NT2/D1 (cell line): Measurements from ENCODE around the gene CCDC197.

ENCODE experiments used
- DNase-seq: peaks from one replicate; pipeline ENCODE4 v3.0.0-alpha.2; 2011; ENCODE audit warnings: low read depth, low spot score
- H3K27me3 ChIP-seq: 2 replicates; pipeline ENCODE4 v1.6.0; 2011; ENCODE audit warnings: mild to moderate bottlenecking; ENCODE audit not compliant: insufficient read length, insufficient read depth
- H3K36me3 ChIP-seq: 2 replicates; pipeline ENCODE4 v1.6.1; 2011; ENCODE audit warnings: mild to moderate bottlenecking, low read length, mixed read lengths; ENCODE audit not compliant: insufficient read depth, insufficient read length
- H3K4me1 ChIP-seq: 2 replicates; pipeline ENCODE4 v1.5.1; 2011; ENCODE audit not compliant: insufficient read depth, insufficient read length
- H3K4me3 ChIP-seq: 2 replicates; pipeline ENCODE4 v1.5.1; 2011; ENCODE audit warnings: low read depth; ENCODE audit not compliant: insufficient read length
- H3K9ac ChIP-seq: 2 replicates; pipeline ENCODE4 v1.6.0; 2011; ENCODE audit warnings: low read depth; ENCODE audit not compliant: insufficient read length
- H3K9me3 ChIP-seq: 2 replicates; pipeline ENCODE4 v1.5.1; 2011; ENCODE audit warnings: mild to moderate bottlenecking, low read length; ENCODE audit not compliant: insufficient read depth
- SUZ12 ChIP-seq: IDR thresholded peaks from 2 replicates; pipeline ENCODE4 v1.6.1; 2011; ENCODE audit not compliant: insufficient read length, insufficient read depth; ENCODE audit errors: extremely low read depth
- YY1 ChIP-seq: IDR thresholded peaks from 2 replicates; pipeline ENCODE4 v1.6.1; 2011; ENCODE audit not compliant: insufficient read length, insufficient read depth
- ZNF274 ChIP-seq: IDR thresholded peaks from 2 replicates; pipeline ENCODE4 v1.6.1; 2011; ENCODE audit warnings: mild to moderate bottlenecking, low read depth, low read length

Gene CCDC197

DNA sequence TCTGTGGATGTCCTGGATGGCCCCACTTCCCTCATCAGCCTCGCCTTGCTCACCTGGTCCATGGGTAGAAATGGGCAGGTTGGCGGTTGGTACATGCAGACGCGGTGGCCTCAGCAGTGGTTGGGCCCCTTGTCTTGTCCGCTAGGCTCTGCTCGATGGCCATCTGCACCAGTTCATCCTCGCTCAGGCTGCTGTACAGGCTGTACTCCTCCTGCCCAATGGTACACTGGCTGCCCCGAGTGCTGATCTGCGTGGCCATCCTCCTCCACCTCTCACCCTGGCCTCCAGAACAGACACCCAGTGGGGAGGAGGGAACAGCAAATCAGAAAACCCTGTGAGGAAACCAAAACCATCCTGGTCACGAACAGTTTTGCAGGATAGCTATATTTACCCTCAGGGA, 32.8 kb upstream of the CCDC197 start:
- Histone ChIP-seq H3K4me3 (no peak overlapping the region), H3K9me3 (no peaks in the 10 kb centered on the region), H3K4me1 (peaks cover 2% of the 10 kb centered on the region), H3K36me3 (no peaks in the 10 kb centered on the region), H3K9ac (no peak overlapping the region), H3K27me3 (no peaks in the 10 kb centered on the region)
- DNase-seq = no peak
- TF ChIP-seq YY1 = no peak
- TF ChIP-seq SUZ12 = no peak
- TF ChIP-seq ZNF274 = no peak

DNA sequence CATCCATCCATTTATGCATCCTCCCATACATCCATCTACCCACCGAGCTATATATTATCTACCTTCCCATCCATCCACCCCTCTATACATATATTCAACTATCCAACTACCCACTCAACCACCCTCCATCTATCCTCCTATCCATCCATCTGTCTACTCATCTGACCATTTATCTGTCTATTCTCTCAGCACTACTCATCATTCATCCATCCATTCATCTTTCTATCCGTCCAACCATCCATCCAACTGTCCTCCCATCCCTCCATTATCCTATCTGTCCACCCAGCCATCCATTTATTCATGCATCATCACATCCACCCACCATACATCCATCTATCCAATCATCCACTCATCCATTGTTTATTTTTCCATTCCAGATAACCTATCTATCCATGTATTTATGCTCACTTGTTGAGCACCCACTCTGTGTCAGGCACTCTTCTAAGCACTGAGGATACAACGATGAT, 32.2 kb upstream of the CCDC197 start:
- TF ChIP-seq ZNF274 (no peak), YY1 (no peak), SUZ12 (no peak)
- no peak overlapping the region for H3K4me3 ChIP-seq
- H3K27me3 ChIP-seq = no peaks in the 10 kb centered on the region
- H3K9me3 ChIP-seq = no peaks in the 10 kb centered on the region
- peaks cover 2% of the 10 kb centered on the region for H3K4me1 ChIP-seq
- H3K36me3 ChIP-seq = no peaks in the 10 kb centered on the region
- H3K9ac ChIP-seq = no peak overlapping the region
- no peak for DNase-seq

DNA sequence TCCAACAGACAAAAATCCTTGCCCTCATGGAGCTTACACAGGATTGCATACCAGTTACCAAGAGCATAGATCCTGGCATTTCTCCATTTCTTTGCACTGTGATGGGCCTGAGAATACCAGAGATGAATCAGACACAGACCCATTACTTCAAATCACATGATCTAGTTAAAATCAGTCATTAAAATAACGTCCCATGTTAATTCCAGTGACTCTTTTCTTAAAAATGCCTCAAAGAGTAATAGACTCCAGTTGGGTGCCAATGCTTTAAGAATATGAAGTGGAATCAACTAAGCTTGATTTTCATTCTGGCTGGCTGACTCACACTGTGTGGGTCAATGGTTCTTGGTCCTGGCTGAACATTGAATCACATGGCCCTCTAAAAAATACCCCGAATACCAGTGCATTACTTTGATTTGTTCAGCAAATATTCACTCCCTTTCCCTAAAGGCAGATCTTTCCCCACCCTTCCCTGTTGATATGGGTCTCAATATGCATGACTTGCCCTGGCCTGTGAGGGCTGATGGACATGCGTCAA, 31.7 kb upstream of the CCDC197 start:
- DNase-seq = no peak
- Histone ChIP-seq H3K4me3 (no peak overlapping the region), H3K9ac (no peak overlapping the region), H3K27me3 (no peaks in the 10 kb centered on the region), H3K9me3 (no peaks in the 10 kb centered on the region), H3K4me1 (no peaks in the 10 kb centered on the region), H3K36me3 (no peaks in the 10 kb centered on the region)
- TF ChIP-seq ZNF274 (no peak), SUZ12 (no peak), YY1 (no peak)

DNA sequence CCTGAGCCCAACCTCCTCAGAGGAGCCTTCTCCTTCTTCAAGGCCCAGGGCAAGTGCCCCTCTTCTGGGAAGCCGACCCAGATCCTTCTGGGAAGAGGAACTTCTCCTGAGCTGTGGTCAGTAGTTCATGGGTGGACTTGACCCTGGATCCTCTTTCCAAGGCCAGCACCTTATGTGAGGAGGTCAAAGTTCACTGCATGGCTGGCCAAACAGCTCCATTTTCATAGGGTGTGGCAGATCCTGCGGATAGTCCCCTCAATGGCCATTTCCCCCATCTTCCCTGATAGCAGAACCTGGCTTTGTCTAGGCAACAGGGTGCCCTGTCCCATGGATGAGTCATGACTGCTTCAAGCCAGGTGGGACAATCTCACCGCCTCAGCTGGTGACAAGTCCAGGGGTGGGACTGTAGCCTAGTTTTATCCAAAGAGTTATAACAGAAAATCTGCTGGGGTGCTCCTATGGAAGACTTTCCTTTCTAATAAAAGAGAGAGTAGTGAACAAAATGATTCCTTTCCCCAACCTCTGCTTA, 31.1 kb upstream of the CCDC197 start:
- Histone ChIP-seq H3K4me1 (no peaks in the 10 kb centered on the region), H3K4me3 (no peak overlapping the region), H3K9ac (no peak overlapping the region), H3K9me3 (no peaks in the 10 kb centered on the region), H3K36me3 (no peaks in the 10 kb centered on the region), H3K27me3 (no peaks in the 10 kb centered on the region)
- DNase-seq = no peak
- TF ChIP-seq YY1 (no peak), ZNF274 (no peak), SUZ12 (no peak)

DNA sequence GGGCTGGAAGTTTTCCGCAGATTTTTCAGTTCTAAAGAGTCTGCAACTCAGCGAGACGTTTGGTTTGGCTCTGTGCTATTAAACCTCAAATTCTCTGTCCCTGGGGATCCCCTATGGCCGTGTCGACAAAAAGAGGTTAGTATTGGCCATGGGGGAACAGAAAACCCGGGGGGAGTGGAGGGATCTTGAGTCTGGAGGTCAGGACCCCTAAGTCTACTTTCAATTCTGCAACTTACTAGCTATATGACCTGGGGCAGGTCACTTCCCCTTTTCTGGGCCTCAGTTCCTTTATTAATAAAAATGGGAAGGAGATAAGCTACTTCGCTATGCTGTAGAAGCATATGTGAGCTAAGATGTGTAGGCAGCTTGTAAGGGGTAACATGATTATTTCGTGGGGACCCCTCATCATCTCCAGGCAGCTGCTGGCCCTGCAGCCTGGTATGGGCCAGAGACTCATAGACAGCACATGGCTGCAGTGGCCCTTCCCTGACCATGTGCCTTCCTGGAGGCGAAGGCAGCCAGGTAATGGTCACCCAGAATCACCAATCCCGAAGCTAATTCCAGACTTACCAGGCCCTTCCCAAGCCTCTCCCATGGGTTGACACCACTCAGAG, 29.4 kb upstream of the CCDC197 start:
- H3K4me1 ChIP-seq = no peaks in the 10 kb centered on the region
- no peaks in the 10 kb centered on the region for H3K27me3 ChIP-seq
- H3K9ac ChIP-seq = no peak overlapping the region
- H3K9me3 ChIP-seq = no peaks in the 10 kb centered on the region
- TF ChIP-seq SUZ12 (no peak), ZNF274 (no peak), YY1 (no peak)
- no peak for DNase-seq
- no peaks in the 10 kb centered on the region for H3K36me3 ChIP-seq
- no peak overlapping the region for H3K4me3 ChIP-seq

DNA sequence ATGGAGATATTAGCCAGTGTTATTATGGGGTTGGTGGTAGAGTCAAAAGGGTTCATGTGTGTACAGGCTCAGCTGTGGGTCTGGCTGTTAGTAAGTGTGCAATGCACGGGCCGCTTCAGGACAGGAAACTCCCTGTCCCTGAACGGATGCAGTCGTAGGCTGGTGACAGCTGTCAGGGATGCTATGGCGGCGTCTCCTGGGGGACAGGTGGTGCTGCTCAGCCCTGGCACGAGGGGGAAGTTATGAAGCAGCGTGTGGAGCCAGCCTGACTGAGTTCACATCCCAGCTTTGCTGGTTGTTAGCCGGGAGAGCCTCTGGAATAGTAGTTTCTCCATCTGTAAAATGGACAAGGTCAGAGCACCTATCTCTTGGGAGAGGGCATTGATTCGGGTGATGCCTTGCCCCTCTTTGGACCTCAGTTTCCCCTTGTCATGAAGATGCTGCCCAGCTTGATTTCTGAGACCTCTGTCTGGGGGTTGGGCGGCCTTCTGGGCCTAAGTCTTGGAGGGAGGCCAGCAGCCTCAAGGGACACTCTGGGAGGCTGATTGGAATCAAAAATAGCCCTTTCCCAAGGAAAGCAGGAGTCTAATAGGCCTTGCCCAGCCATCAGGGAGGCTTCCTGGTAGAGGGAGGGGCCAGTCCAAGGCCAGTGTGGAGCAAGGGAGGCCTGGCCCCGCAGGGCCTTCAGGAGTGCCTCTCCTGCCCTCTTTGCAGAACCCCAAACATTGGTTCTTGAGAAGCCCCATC, 27.8 kb upstream of the CCDC197 start:
- Histone ChIP-seq H3K4me1 (no peaks in the 10 kb centered on the region), H3K27me3 (no peaks in the 10 kb centered on the region), H3K9ac (no peak overlapping the region), H3K9me3 (no peaks in the 10 kb centered on the region), H3K36me3 (no peaks in the 10 kb centered on the region), H3K4me3 (no peak overlapping the region)
- no peak for DNase-seq
- TF ChIP-seq YY1 = no peak

DNA sequence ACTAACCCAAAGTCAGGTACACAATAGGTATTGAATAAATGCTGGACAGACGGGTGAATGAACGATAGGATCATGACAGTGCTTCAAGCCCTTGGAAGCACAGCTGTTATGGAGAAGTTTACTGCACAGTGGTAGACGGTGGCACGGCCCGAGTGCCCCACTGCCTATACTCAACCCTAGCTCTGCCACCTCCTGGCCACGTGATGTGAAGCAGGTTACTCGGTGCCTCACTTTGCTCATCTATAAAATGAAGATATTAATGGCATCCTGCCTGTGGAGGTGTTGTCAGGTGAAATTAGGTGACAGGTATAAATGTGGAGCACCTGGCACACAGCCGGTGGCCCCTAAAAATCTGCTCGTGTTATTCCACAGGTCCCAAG, 26.5 kb upstream of the CCDC197 start:
- Histone ChIP-seq H3K4me3 (no peak overlapping the region), H3K27me3 (no peaks in the 10 kb centered on the region), H3K4me1 (no peaks in the 10 kb centered on the region), H3K9me3 (no peaks in the 10 kb centered on the region), H3K9ac (no peak overlapping the region), H3K36me3 (no peaks in the 10 kb centered on the region)
- DNase-seq = no peak
- TF ChIP-seq YY1 (no peak), SUZ12 (no peak), ZNF274 (no peak)
